Inflammatory macrophage treated with lipopolysaccharide for 4 hours (primary cell): ENCODE data around the gene TTPAL.

Experiments
- DNase-seq: peaks from one replicate; pipeline ENCODE4 v3.0.0-alpha.2; 2020

The TTPAL gene

DNA sequence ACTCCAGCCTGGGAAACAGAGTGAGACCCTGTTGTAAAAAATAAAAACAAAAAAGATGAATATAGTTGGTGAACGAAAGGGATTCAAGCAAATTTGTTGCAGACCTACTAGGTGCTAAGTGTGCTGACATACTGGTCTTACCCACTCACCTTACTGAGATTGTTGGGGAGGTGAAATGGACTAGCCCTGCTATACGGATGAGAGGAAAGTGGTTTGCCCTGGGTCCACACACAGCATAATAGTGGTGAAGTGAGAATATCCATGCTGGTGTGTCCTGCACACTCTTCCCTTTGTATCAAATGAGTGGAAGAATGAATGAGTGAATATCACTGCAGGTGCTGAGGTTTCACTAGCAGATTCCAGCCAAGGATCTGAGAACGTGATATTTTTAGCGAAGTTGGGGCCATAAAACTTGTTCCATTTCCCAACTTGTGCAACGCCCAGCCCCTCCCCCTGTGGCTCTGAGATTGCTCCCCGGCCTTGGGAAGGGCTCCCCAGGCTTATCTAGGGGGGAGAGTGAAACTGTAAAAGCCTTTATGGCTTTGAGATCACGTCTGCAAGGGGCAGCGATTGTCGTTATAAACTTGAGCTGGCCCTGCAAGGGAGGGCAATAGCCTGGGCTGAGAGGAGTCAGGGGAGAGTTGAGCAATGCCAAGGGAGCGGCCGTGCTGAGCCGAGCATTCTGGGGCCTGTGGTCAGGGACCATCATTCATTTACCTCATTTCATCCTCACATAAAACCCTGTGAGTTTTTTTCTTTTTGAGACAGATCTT lies 33.2 kb upstream of the TTPAL start:
- DNase-seq: peak; percentile 10

DNA sequence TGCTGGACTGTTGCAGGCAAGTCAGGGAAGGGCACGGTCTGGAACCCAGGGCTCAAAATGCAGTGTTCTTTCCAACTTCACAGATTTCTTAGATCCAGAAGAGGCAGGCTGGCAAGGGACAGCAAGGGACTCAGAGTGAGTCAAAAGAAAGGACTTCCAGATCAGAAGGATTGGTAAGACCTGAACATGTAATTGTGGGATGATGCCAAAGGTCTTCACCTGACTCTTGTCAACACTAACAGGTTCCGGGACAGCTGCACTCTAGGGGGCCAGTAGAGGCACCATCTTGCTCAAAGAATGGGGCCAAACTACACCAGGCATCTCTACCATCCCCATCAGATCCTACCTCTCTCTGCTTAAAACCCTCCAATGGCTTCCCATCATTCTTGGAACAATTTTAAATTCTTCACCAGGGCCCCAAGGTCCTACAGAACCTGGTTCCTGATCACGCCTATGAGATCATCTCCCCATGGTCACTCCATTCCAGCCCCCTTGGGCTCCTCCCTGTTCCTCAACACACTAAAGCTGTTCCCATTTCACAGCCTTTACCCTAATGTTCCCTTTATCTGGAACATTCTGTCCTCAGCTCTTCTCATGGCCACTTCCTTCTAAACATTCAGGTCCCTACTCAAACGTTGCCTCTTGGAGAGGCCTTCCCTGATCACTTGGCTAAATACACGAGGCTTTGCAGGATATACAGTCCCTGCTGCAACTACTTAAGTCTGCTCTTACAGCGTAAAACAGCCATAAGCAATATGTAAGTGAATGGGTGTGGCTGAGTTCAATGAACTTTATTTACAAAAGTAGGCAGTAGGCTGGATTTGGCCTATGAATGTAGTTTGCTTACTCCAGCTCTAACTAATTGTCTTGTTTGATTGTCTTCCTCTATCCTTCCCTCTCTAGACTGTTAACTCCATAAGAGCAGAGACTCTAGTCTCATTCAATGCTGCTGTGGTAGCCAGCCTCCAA lies 29.6 kb upstream of the TTPAL start:
- DNase-seq: no peak

DNA sequence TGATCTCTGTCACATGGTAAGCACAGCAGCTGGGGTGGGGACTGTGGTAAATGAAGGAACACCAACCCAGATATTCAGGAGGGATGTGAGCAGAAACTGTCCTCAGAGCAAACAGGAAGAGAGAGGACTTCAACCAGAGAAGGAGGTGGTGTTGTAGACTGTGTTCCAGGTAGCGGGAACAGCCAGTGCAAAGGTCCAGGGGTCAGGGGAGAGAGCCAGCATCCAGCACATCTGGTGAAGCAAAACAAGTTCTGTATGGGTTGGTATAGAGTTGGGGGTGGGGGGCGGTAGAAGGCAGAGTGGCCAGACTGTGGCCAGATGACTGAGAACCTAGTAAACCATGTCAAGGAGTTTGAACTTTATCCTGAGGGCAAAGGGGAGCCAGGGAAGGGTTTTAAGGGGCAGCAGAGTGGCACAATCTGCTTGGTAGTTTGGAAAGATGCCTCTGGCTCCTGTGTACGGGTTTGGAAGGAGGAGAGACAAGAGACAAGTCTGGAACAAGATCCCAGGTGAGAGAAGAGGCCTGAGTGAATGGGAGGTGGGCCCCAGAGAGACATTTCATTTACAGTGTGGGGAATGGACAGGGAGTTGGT lies 27.8 kb upstream of the TTPAL start:
- no peak for DNase-seq

DNA sequence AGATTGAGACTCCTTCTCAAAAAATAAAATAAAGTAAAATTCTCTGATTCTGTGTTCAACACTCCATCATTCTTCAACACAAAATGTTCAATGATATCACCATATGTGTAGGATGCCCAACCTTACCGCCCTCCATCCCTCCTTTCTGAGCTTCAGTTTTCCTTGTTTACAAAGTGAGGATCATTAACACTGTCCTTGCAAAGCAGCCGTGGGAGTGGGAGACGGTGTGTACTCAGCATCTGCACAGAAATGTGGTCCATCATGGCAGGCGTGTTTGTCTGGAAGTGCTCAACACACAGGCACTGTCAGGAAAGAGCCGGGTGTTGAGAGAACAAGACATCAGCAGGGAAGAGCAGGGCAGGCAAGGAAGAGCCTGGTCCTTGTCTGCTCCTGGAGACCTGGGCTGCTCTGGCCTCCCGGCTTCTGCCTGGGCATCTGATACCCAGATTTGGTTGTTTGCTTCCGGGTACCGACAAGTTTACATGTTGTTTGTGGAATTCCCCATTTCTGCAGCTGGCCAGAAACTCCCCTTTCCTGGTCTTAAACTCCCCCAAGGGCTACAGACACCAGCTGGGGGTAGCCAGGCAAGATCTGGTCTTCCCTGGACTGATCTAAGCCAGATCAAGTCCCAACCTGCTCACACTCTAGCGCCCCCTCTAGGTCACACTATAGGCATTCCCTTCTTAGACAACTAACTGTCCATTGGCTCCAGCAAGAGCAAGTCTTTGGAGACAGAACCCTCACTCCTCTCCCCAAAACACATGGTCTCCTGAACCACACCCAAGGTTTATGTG lies 26.7 kb upstream of the TTPAL start:
- DNase-seq: peak; percentile 10

DNA sequence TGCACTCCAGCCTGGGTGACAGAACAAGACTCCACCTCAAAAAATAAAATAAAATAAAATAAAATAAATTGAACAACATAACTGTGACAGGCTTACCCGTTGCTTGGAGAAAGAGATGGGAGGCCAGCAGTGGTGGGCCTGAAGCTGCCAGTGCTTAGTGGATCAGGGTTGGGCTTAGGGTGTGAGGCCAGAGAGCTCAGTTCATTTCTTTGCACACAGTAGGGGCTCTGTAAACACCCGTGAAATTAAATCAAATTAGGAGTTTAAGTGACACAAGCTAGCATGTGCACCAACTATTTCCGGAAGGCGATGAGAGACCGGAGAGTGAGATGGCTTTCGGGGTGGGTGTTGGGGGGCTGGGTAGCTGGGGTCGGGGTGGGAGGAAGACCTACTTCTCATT lies 25.8 kb upstream of the TTPAL start:
- DNase-seq: no peak

DNA sequence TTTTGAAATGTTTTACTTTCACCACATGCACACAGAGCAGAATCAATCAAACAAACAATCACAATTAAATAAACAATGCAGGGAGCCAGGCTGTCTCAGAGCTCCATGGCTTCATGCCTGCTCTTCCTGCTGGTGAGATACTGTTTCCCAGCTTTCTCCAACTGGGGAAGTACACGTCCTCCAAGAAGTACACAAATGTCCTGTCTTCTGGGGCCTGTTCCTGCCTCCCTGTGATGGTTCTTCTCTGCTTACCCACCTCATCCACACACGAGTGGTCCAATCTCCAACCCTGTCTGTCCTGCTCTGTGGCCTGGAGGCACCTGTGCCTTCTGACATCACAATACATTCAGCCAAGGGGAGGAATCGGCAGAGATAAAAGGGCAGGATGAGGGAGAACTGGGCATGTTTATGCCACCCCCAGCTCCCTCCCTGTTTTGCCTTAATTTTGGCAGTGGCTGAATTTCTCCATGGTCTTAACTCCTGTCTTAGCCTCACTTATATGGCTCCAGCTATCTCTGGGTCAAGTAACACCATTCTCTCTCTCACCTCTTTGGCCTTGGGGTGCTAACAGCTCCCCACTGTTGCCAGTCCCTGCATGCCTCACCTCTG lies 25.3 kb upstream of the TTPAL start:
- DNase-seq: no peak

DNA sequence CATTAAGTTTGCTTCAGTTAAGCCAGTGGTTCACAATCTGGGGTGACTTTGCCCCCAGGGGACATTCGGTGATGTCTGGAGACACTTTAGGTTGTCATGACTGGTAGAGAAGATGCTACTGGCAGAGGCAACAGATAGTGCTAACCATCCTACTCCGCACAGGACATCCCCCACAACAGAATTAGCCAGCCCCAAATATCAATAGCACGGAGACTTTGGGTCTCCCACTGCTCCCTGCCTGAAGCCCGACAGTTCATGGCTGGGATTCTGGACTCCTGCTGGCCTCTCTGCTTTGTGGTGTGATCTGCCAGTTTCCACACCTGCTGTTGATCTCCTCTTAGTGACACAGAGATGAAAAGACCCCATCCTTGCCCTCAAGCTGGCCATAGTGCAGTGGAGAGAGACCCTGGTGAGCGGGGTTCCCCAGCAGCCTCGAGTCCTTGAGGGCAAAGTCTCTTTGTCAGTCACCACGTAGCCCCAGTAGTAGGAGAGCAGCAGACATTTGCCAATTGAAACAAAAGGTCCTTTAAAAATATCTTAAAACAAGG lies 24.7 kb upstream of the TTPAL start:
- DNase-seq: no peak

DNA sequence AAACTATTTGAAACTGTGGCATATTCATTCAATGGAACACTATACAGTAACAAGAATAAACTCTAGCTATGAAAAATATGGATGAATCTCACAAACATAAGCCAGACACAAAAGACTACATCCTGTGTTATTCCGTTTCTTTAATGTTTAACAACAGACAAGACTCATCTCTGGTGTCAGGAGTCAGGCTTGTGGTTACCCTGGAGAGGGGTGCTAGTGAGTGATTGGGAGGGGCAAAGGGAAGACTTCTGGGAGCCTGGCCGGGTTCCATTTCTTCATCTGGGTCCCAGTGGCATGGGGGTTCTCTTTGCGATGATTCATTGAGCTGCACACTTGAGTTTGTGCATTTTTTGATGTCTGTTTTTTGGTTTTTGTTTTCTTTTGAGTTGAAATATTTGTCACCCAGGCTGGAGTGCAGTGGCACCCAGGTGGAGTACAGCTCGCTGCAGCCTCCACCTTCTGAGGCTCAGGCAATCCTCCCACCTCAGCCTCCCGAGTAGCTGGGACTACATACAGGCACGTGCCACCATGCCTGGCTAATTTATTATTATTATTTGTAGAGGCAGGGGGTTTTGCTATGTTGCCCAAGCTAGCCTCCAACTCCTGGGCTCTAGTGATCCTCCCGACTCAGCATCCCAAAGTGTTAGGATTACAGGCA lies 21.2 kb upstream of the TTPAL start:
- DNase-seq: no peak

DNA sequence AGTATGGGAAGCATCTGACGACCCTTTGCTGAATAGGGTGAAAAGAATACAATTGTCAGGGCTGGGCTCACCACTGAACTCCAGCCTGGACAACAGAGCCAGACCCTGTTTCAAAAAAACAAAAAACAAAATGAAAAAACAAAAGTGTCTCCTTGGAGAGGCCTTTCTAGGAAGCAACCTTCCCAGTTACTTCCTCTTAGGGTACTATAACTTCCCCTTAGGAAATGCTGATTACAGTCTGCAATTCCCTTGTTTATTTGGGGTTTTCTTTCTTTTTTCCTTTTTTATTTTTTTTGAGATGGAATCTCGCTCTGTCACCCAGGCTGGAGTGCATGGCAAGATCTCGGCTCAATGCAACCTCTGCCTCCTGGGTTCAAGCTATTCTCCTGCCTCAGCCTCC lies 20.5 kb upstream of the TTPAL start:
- peak; percentile 27 for DNase-seq

DNA sequence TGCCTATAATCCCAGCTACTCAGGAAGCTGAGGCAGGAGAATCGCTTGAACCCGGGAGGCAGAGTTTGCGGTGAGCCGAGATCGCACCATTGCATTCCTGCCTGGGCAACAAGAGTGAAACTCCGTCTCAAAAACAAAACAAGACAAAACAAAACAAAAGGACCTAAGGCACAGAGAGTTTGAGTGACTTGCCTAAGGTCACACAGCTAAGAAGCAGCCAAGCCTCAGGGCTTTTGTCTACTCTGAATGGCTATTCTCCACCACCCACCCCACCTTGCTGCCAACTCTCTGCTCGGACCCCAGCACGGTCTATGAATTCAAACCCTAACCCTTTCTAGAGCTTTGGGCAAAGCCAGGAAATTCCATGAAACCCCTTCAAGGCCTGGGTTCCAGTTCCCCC lies 19.1 kb upstream of the TTPAL start:
- DNase-seq: no peak

DNA sequence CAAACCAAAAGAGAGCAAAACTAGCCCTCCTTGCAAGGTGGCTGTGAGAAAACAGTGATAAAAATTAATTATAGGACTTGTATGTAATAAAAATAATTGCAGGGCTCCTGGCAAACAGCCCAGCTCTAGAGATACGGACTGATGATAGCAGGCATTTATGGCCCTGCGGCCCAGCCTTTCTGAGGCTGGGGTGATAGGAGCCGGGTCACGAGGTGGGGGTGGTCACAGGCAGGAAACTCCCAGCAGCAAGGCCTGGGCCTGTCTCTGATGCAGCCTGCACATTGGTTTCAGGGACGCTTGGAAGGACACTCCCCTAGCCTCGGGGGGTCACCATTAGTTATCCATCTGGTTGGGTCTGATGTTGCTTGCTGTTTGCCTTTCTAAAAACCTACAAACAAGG lies 18.7 kb upstream of the TTPAL start:
- no peak for DNase-seq

DNA sequence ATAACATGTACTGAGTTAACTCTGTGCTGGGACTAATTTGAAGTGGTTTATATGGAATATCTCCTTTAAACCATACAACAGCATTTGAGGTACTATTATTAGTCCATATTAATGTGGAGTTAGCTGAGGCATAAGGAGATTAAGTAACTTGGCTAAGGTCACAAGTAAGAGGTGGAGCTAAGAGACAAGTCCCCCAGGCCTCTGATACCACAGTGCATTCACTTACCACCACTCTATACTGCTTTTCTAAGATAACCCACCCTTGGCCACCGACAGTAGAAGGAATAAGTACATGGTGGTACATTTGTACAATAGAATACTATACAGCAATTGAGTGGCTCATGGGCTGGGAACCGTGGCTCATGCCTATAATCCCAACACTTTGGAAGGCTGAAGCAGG lies 16.4 kb upstream of the TTPAL start:
- DNase-seq: no peak

DNA sequence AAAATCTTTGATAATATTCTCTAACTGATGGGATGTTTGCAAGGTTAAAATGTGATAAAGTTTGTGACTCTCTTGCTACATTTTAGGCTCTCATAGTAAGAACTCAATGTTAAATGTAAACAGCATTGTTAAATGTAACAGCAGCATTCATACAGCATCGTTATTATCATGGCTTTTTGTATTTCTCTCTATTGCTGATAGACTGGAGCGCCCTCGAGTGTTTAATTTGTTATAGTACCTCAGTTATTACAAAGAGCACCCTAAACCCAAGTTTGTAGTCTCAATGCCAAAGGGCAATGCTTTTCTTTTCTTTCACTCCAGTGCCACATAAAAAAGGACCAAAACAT lies 14.9 kb upstream of the TTPAL start:
- peak; percentile 40 for DNase-seq

DNA sequence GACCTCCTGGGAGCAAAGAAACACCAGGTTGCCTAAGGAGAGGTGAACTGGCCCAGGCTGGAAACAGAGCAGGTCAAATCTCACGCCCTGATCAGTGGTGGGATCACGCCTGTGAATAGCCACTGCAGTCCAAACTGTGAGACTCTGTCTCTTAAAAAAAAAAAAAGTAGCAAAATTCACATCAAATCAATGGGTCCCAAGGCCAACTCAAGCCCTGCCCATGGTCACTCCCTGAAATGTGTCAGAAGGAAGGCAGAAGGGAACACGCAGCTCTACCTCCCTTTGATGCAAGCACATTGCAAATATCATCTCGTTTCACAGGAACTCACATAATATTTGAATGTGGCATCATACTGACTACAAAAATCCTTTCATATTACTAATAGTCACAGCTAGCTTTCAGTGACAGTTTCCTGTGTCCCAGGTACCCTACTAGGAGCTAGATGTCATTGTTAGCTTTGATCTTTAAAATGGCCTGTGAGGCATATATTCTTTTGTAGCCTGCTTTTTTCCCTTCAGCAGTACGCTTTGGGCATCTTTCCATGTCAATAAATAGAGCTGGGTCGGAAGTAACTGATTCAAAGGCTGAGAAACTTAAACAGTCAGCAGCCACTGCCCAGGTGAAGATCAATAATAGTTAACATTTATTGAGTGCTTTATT lies 14.4 kb upstream of the TTPAL start:
- no peak for DNase-seq

DNA sequence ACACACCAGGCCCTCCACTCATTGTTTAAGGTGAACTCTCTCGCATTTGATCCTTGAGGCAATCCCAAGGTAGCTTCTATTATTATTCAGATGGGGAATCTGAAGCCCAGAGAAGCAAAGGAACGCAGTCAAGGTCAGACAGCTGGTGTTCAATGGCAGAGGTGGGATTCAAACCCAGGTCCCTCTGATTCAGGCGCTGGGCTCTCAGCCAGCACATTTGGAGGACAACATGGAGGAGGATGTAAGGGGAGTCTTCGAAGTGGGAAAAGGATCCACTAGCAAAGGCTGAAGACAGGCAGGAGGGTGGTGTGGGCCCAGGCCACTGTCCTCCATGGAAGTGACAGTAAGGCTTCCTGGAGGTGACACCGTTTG lies 13.9 kb upstream of the TTPAL start:
- no peak for DNase-seq

DNA sequence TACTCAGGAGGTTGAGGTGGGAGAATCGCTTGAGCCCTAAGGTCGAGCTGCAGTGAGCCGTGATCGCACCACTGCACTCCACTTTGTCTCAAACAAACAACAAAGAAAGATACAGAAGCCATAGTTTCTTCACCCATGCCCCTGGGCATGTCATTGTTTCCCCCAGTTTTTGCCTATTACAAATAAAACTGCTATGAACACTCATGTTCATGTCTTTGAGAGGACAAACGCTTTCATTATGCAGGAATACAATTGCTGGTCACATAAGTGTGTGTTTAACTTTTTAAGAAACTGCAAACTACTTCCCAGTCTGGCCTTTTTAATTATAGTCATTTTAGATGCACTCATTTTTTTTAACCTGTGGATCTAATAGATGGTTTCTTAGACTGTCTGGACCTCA lies 12.2 kb upstream of the TTPAL start:
- DNase-seq: no peak

DNA sequence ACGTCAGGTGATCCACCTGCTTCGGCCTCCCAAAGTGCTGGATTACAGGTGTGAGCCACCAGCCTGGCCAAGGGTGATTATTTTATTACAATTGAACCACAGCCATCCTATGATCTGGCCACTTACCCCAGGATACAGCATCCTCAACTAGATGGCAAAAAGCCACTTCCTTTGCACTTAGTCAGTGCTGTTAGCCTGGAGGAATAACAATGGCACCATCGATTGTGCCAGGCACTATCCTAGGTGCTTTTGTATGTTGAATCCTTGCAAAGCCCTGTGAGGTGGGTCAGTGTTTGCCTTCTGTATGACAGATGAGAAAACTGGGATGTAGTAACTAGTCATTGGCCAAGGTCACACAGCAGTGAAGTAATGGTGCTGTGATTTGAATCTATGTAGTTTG lies 11.2 kb upstream of the TTPAL start:
- no peak for DNase-seq

DNA sequence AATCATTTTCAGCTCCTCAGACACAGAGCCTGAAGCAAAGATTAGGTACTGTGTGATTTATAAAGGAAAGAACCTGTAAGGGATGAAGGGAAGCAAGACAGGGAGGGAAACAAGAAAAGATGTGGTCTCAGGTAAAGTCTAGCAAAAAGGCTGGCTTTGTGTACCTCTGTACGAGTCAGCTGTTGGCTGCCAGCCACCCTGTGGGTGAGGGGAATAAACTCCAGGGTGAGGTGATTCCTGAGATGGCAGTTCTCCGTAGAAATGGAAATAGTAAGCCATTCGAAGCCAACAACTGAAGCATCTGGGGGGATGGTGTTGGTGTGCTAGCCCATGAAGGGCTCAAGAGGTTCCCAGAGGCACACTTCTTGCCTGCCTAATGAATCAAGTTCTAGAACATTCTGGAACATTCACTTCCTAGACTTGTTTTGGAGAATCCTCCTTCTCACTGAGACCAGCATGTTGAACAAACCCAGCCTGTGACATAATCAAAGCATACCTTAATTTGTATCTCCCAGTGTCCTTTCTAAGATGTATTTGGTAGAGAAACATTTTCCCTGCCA lies 10.6 kb upstream of the TTPAL start:
- DNase-seq: no peak

DNA sequence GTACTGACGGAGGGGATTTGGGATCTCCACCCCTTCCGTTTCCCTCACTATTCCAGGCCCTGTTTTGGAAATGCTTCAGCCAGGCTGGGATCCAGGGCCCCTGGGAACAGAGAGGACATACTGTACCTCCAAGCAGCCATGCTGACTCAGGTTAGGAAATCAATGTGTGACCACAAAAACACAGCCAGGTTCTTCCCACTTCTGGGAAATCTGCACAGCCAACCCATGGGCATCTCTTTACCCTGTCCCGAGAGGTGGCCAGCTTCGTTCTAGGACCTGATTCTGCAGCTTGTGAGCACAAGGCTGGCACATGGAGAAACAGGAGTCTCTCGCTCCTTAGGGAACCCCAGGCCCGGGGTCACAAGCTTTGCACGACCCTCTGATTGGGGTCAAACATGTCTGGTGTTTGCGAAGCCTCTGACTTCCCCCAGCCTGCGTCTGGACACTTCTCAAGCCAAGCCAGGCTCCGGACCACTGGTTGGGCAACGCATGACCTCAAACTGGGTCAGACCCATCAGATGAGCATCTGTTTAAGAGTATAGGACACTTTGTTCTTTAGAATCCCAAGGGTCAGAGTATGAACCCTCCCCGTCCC lies 8.3 kb upstream of the TTPAL start:
- no peak for DNase-seq

DNA sequence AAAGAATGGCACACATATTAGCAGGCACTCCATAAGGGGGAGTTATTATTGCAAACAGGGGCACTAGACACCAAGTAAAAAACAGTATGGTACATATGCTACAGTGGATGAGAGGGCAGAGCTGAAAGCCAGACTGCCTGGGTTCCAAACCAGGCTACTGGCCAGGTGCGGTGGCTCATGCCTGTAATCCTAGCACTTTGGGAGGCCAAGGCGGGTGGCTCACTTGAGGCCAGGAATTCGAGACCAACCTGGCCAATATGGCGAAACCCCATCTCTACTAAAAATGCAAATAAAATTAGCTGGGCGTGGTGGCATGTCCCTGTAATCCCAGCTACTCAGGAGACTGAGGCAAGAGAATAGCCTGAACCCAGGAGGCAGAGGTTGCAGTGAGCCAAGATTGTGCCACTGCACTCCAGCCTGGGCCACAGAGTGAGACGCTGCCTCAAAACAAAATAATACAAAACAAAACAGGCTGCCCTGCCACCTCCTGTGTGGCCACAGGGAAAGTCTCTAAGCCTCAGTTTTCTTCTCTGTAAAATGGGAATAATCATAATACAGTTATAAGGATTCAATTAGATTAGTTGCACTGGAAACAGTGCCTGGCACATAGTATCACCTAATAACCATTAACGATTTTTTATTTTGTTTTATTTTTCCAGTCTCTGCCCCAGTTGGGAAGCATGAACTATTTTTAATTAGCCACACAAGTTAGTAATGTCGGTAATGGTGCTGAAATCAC lies 7.5 kb upstream of the TTPAL start:
- DNase-seq: no peak
